K562 (cell line): ENCODE data around the gene ADAMTSL3. TPM values are rescaled to one million over a fixed set of nuclear protein-coding genes. Genes with fewer than 3 reads are reported as not detected.

Experiments
- ATAC-seq: fragments of 200-7000 bp; cut with Tn5 transposase; 3 replicates; pipeline ENCODE4 v1.9.1; 2020; ENCODE audit warnings: moderate library complexity
- BruUV-seq: library from RNA; stranded (reverse); fragments of 400-500 nt; replicated peaks from 2 replicates; lab custom pipeline; 2021; lab: Mats Ljungman, UMichigan
- CTCF ChIA-PET: fragments of 300-600 bp; formaldehyde crosslinking; extraction: SDS; loops from one replicate; lab custom pipeline; 2021; ENCODE audit warnings: low intra/inter-chr PET ratio; lab: Yijun Ruan, JAX
- POLR2A ChIA-PET: fragments of 300-600, 350-650 bp; sonication (Branson Sonifier 250); formaldehyde crosslinking; extraction: SDS; loops from one replicate; lab custom pipeline; 2021; ENCODE audit warnings: antibody characterized with exemption, inconsistent platforms; lab: Yijun Ruan, JAX
- DNase-seq, 4 experiments: peaks; one replicate each; pipeline versions ENCODE4 v3.0.0 to v3.0.0-alpha.2; 2011 to 2018; ENCODE audit warnings: low spot score in 3 of 4, mixed read lengths in 3 of 4; ENCODE audit errors: extremely low read depth in 1 of 4
- FAIRE-seq: peaks from 2 replicates; lab custom pipeline; 2011; peaks lifted over from hg19 to GRCh38; lab: Jason Lieb, UNC
- H2AFZ ChIP-seq: 2 replicates; pipeline ENCODE4 v1.6.0; 2011; ENCODE audit warnings: low read depth, low read length, control low read depth, inconsistent platforms
- H3K27ac ChIP-seq: fragments of 200-600 bp; 3 replicates; pipeline ENCODE4 v1.8.0; 2011; ENCODE audit warnings: low read depth, mild to moderate bottlenecking, control low read depth, inconsistent platforms, low read length, moderate library complexity, mixed read lengths; ENCODE audit errors: extremely low read depth
- H3K27me3 ChIP-seq, 2 experiments: fragments of 300-600 bp in 1 of 2; 2 replicates in 1 of 2; 3 replicates in 1 of 2; pipeline versions ENCODE4 v1.6.0 to v1.8.0; 2011; ENCODE audit warnings: inconsistent platforms in 2 of 2, low read length in 2 of 2, mild to moderate bottlenecking in 1 of 2, mixed read lengths in 1 of 2, moderate library complexity in 1 of 2; ENCODE audit not compliant: control insufficient read depth in 2 of 2, insufficient read depth in 2 of 2
- H3K36me3 ChIP-seq: fragments of 300-600 bp; 3 replicates; pipeline ENCODE4 v1.8.0; 2011; ENCODE audit warnings: mild to moderate bottlenecking, low read length, inconsistent platforms; ENCODE audit not compliant: control insufficient read depth, insufficient read depth
- H3K4me1 ChIP-seq, 2 experiments: fragments of 200-600 bp in 1 of 2; replicated peaks in 1 of 2; 2 replicates in 1 of 2; 3 replicates in 1 of 2; pipeline versions ENCODE4 v1.5.1 to v1.8.0; 2011; ENCODE audit warnings: inconsistent platforms in 2 of 2, low read length in 2 of 2, mild to moderate bottlenecking in 1 of 2, mixed read lengths in 1 of 2, moderate library complexity in 1 of 2; ENCODE audit not compliant: control insufficient read depth in 2 of 2, insufficient read depth in 2 of 2
- H3K4me2 ChIP-seq: 2 replicates; pipeline ENCODE4 v1.6.1; 2011; ENCODE audit warnings: low read length, control low read depth, inconsistent platforms, mixed read lengths; ENCODE audit not compliant: insufficient read depth
- H3K4me3 ChIP-seq: fragments of 200-600 bp; sonication (generic), shearing (Covaris generic); 2 replicates; pipeline ENCODE4 v1.5.1; 2016; ENCODE audit warnings: control low read depth, inconsistent platforms
- H3K79me2 ChIP-seq: fragments of 200-600 bp; 3 replicates; pipeline ENCODE4 v1.8.0; 2011; ENCODE audit warnings: low read length, inconsistent platforms; ENCODE audit not compliant: control insufficient read depth, insufficient read depth
- H3K9ac ChIP-seq, 2 experiments: 2 replicates each; pipeline versions ENCODE4 v1.6.0 to v1.6.1; 2011; ENCODE audit warnings: low read depth in 2 of 2, low read length in 2 of 2, control low read depth in 1 of 2, inconsistent platforms in 1 of 2, mild to moderate bottlenecking in 1 of 2, mixed read lengths in 1 of 2; ENCODE audit not compliant: insufficient read depth in 1 of 2
- H3K9me1 ChIP-seq: one replicate; pipeline ENCODE4 v1.6.0; 2011; ENCODE audit warnings: inconsistent platforms, mild to moderate bottlenecking, low read length, moderate library complexity; ENCODE audit not compliant: control insufficient read depth, insufficient read depth
- H3K9me3 ChIP-seq: replicated peaks from 2 replicates; pipeline ENCODE4 v1.5.1; 2011; ENCODE audit warnings: low read depth, low read length, inconsistent platforms; ENCODE audit not compliant: control insufficient read depth, insufficient read depth
- H4K20me1 ChIP-seq: replicated peaks from 2 replicates; pipeline ENCODE4 v1.6.1; 2011; ENCODE audit warnings: low read length, inconsistent platforms, mixed read lengths; ENCODE audit not compliant: control insufficient read depth, insufficient read depth
- BCL6 ChIP-seq: fragments of 250-450 bp; sonication (Bioruptor Pico); IDR thresholded peaks from 2 replicates; pipeline ENCODE4 v1.4.0; 2020
- CBX1 ChIP-seq: sonication (generic); IDR thresholded peaks from 2 replicates; pipeline ENCODE4 v1.6.1; 2016; ENCODE audit warnings: antibody characterized with exemption, low read depth, mild to moderate bottlenecking
- CC2D1A ChIP-seq: fragments of 450-650 bp; IDR thresholded peaks from 2 replicates; pipeline ENCODE4 v1.6.1; 2017; ENCODE audit warnings: mild to moderate bottlenecking
- KLF10 ChIP-seq: fragments of 250-450 bp; sonication (Bioruptor Pico); IDR thresholded peaks from 2 replicates; pipeline ENCODE4 v1.6.1; 2021; ENCODE audit warnings: matching md5 sums
- MYNN ChIP-seq, 2 experiments: sonication (generic); formaldehyde crosslinking in 1 of 2; IDR thresholded peaks; 2 replicates each; pipeline versions ENCODE4 v1.5.0 to v1.6.1; 2016 to 2020; ENCODE audit warnings: antibody characterized with exemption in 1 of 2, missing genetic modification reagents in 1 of 2
- NCOA6 ChIP-seq: fragments of 450-650 bp; IDR thresholded peaks from 2 replicates; pipeline ENCODE4 v1.6.1; 2017; ENCODE audit warnings: mild to moderate bottlenecking
- POLR2AphosphoS2 ChIP-seq: IDR thresholded peaks from 2 replicates; pipeline ENCODE4 v1.6.1; 2012; ENCODE audit warnings: low read length, improper control_type of control experiment
- PRDM10 ChIP-seq: fragments of 450-650 bp; IDR thresholded peaks from 2 replicates; pipeline ENCODE4 v1.6.1; 2018; ENCODE audit not compliant: partially characterized antibody
- TEAD2 ChIP-seq: fragments of 450-650 bp; IDR thresholded peaks from 2 replicates; pipeline ENCODE4 v1.6.1; 2016; ENCODE audit warnings: missing genetic modification characterization, control low read depth, missing compliant biosample characterization
- ZNF184 ChIP-seq: sonication (generic); formaldehyde crosslinking; IDR thresholded peaks from 2 replicates; pipeline ENCODE4 v1.5.0; 2020; ENCODE audit warnings: missing genetic modification reagents
- ZNF253 ChIP-seq: fragments of 250-450 bp; sonication (Bioruptor Pico); conservative IDR thresholded peaks from 2 replicates; pipeline ENCODE4 v1.6.1; 2021; ENCODE audit warnings: mild to moderate bottlenecking
- ZNF274 ChIP-seq: IDR thresholded peaks from 2 replicates; pipeline ENCODE4 v1.6.1; 2011; ENCODE audit warnings: low read depth, mild to moderate bottlenecking, low read length, moderate library complexity, borderline replicate concordance
- WGBS: fragments of 100-300 bp; shearing (Covaris generic); methylation state at CpG from one replicate; pipeline ENCODE4 v1.1.6; 2016; ENCODE audit warnings: low coverage, mixed read lengths; ENCODE audit not compliant: insufficient coverage; ENCODE audit errors: missing lambda C conversion rate; 5-methylcytosine and 5-hydroxymethylcytosine counted together
- in situ Hi-C: fragments of 300-500 bp; cut with MboI; formaldehyde crosslinking; loops from 4 replicates; pipeline ENCODE4 v1.15.0; 2018; ENCODE audit warnings: inconsistent platforms, mixed read lengths
- intact Hi-C: fragments of 100-400 bp; cut with micrococcal nuclease; formaldehyde crosslinking; loops from 2 replicates; pipeline ENCODE4 v1.14.2; 2022
- polyA plus RNA-seq, 8 experiments: library from polyadenylated mRNA; depleted of rRNA in 4 of 8; stranded (reverse) in 5 of 8; unstranded in 3 of 8; fragments of >200 nt; fragmentation: Nextera tagmentation in 2 of 8; fragmentation: Illumina TruSeq in 1 of 8; extraction: Ambion mirVana in 2 of 8; extraction: Trizol in 1 of 8; gene quantifications; 2 replicates each; pipeline versions ENCODE4 v1.2.1 to v1.2.3, GENCODE V29; 2011 to 2014; ENCODE audit warnings: inconsistent platforms in 1 of 8, missing spikeins in 1 of 8
- total RNA-seq, 7 experiments: library from RNA; depleted of rRNA in 6 of 7; stranded (reverse); fragments of >200 nt in 6 of 7; fragmentation: Illumina TruSeq in 2 of 7; extraction: Trizol in 2 of 7; gene quantifications; 2 replicates each; pipeline versions ENCODE4 v1.2.1 to v1.2.3, GENCODE V29; 2011 to 2021; ENCODE audit warnings: low replicate concordance in 1 of 7

ADAMTSL3 gene
- total and polyA plus RNA-seq, 9 of the 15 experiments (the other 6 are each of a cell fraction or from before 2014, with no cell fraction given), result 0.01 to 0.18 (median 0.07) TPM; not detected in 3

- Histone ChIP-seq H3K36me3 (no peaks in the 10 kb centered on the region), H3K4me3 (no peak overlapping the region), H3K27me3 (0 out of 5 replicates have a peak, but pooled peaks cover 0 to 6% of the 10 kb centered on the region in 2 experiments), H3K79me2 (no peaks in the 10 kb centered on the region), H3K9ac (no peak overlapping the region), H3K9me3 (no peaks in the 10 kb centered on the region), H3K4me2 (no peak overlapping the region), H3K4me1 (no peaks in the 10 kb centered on the region), H3K9me1 (no peaks in the 10 kb centered on the region), H4K20me1 (no peaks in the 10 kb centered on the region), H2AFZ (no peak overlapping the region), H3K27ac (no peak overlapping the region)
- in situ Hi-C loops, result no loop called here
- ChIA-PET CTCF (no interaction called here), POLR2A (interaction anchor here (1.1 kb wide), 1 partner anchor 10 kb away, joined by 3 read pairs; no protein-coding TSS in a partner anchor)
- FAIRE-seq (no peak), ATAC-seq (no peak), DNase-seq (no peak)
- TF ChIP-seq NCOA6 (no peak), TEAD2 (no peak), CBX1 (no peak)
- BruUV-seq, result no TSS peak
- WGBS, result 0% methylated on average over 1 of the region's 1 CpG
- intact Hi-C loops, result no loop called here
Observed at GRCh38 chr15:83673385-83673784, 19.5 kb downstream of the ADAMTSL3 start.

- Histone ChIP-seq H3K27me3 (0 out of 5 replicates have a peak, but pooled peaks cover 0 to 4% of the 10 kb centered on the region in 2 experiments), H3K4me1 (no peaks in the 10 kb centered on the region), H3K9ac (no peak overlapping the region), H3K4me3 (no peak overlapping the region), H3K27ac (no peak overlapping the region), H4K20me1 (no peaks in the 10 kb centered on the region), H2AFZ (no peak overlapping the region), H3K4me2 (no peak overlapping the region), H3K9me3 (no peaks in the 10 kb centered on the region), H3K9me1 (no peaks in the 10 kb centered on the region), H3K36me3 (no peaks in the 10 kb centered on the region), H3K79me2 (no peaks in the 10 kb centered on the region)
- FAIRE-seq (no peak), DNase-seq (no peak), ATAC-seq (no peak)
- BruUV-seq, result no TSS peak
- CTCF ChIA-PET, result no interaction called here
- intact Hi-C loops (no loop called here), in situ Hi-C loops (no loop called here)
- WGBS, result 0% methylated on average over 3 of the region's 3 CpGs
- POLR2A ChIA-PET, result interaction anchor here (0.6 to 0.7 kb wide), 2 partner anchors 10 to 59 kb away, joined by 3 read pairs; no protein-coding TSS in a partner anchor
- TF ChIP-seq BCL6 (CRISPR knock-in tag), result no peak
- no peak for TF ChIP-seq ZNF274
- no peak for TF ChIP-seq KLF10 (CRISPR knock-in tag)
- TF ChIP-seq MYNN (IDR thresholded peaks at IDR 0.05), result no peak
- no peak for TF ChIP-seq MYNN (CRISPR knock-in tag; IDR thresholded peaks at IDR 0.05)
- no peak for TF ChIP-seq POLR2AphosphoS2
- TF ChIP-seq PRDM10, result no peak
- TF ChIP-seq CC2D1A, result no peak
- TF ChIP-seq ZNF184, result no peak
- TF ChIP-seq ZNF253, result no peak
Observed at GRCh38 chr15:83682476-83683088, 28.7 kb downstream of the ADAMTSL3 start.
